ENCODE measurements around the gene ENDOU. TPM values are rescaled to one million over a fixed set of nuclear protein-coding genes. Genes with fewer than 3 reads are reported as not detected.

The ENDOU gene
- total RNA-seq, 1 donor from 2014 or later: 0.09 TPM

DNA sequence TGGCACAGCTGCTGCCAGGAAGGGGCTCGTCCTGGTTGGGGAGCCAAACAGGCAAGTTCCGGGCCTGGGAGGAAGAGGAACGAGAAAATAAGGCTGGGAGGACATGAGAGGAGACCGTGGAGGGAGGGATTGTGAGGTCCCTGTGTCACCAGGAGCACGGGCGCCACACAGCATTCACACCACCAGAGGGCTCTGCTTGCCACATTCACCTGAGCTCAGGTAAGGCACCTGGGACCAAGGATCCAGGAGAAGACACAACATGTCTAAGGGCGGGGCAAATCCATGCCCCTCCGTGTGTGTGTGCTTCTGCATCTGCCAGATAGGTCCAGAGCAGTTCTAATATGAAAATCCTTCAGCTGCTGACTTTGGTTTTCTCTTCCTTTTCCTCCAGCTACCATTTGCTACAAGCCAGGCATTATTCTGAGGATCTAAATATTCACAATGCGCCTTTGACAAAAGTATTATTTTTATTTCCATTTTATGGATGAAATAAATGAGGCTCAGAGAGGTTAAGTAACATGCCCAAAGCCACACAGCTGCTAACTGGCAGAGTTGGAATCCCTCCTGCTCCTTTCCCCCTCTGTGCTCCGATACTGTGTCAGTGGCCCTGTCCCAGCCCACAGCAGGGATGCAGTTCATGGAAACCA, 18.8 kb upstream of the ENDOU start:
- H3K36me3 Mint-ChIP-seq (ENCODE audit: low read depth): no peaks in the 10 kb centered on the region
- no peak overlapping the region for H3K4me3 Mint-ChIP-seq
- H3K9me3 Mint-ChIP-seq: no peaks in the 10 kb centered on the region
- intact Hi-C loops (cut with micrococcal nuclease): no loop called here
- no peak overlapping the region for H3K27ac Mint-ChIP-seq
- peaks cover 8% of the 10 kb centered on the region for H3K27me3 Mint-ChIP-seq
- H3K4me1 Mint-ChIP-seq: peaks cover 10% of the 10 kb centered on the region
- DNase-seq: peak; percentile 82

DNA sequence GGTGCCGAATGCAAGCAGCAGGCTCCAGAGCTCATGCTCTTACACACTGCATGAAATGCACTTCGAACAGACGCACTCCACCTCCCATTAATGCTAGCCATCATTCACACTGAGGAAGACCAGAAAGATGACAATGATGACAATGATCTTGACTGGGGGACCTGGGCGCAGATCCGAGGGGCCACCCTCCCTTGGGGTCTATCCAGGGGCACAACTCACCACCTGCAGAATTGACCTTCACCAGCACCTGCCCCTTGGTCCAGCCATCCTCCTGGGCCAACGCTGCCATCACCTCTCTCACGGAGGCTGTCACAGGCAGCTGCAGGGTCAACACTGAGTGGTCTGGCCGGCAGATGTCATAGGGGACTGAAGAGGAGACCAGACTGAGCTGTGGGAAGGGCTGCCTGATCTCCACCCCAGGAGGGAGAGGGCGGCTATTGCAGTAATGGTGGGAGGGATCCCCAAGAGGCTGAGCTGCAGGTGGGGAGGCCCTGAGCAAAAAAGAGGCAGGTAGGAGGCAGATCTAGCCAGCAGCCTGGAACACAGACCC, 18.1 kb upstream of the ENDOU start:
- intact Hi-C loops (cut with micrococcal nuclease): loop anchor here (2.0 kb wide), 1 partner anchor 15 kb away; the partner anchor contains the start of gene RAPGEF3
- no peak overlapping the region for H3K4me3 Mint-ChIP-seq
- no peak for DNase-seq
- no peaks in the 10 kb centered on the region for H3K9me3 Mint-ChIP-seq
- no peaks in the 10 kb centered on the region for H3K36me3 Mint-ChIP-seq (ENCODE audit: low read depth)
- peaks cover 6% of the 10 kb centered on the region for H3K27me3 Mint-ChIP-seq
- H3K4me1 Mint-ChIP-seq: peaks cover 10% of the 10 kb centered on the region
- H3K27ac Mint-ChIP-seq: no peak overlapping the region

DNA sequence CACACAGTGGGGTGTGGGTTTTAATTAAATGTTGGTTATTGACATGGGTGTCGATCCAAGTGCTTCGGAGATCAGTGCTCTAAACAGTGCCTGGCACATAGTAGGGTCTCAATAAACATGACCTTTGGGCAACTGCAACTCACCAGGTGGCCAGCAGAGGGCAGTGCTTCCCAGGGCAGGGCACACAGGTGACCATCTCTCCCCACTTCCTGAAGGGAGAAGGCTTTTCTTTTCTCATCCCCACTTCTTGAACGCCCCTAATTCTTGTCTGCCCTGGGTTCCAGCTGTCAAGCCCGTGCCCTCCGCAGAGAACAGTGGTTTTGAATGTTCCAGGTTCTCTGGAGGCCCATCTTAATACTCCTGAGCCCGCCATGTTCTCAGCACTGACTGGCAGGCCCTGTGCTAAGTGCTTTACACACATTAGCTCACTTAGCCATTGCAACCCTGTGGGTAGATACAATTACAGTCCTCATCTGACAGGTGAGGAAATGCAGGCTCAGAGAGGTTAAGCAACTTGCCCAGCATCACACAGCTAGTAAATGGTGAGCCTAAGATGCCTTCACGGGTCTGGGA, 17.0 kb upstream of the ENDOU start:
- Mint-ChIP-seq H3K27me3 (peaks cover 5% of the 10 kb centered on the region), H3K27ac (no peak overlapping the region), H3K9me3 (no peaks in the 10 kb centered on the region), H3K4me3 (no peak overlapping the region), H3K36me3 (ENCODE audit: low read depth) (no peaks in the 10 kb centered on the region), H3K4me1 (peaks cover 10% of the 10 kb centered on the region)
- intact Hi-C loops (cut with micrococcal nuclease): loop anchor here (1.0 to 2.0 kb wide), 5 partner anchors 16 to 96 kb away; partner anchors contain the start of gene RAPGEF3
- DNase-seq: peak; percentile 93

DNA sequence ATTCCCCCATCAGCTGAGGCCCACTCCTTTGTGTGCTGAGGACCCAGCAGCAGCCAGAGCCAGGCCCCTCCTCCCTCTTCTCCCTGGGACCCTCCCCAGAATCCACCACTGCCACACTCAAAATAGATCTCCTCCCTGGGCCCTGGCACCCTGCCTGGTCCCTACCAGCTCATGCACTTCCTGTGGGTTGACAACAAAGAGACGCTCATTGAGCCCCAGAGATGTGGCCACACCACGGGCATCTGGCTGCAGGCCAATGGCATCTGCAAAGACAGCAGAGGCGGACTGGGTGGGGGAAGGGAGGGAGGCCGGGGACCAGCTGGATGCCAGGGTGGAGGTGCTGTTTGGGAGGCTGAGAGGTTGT, 16.0 kb upstream of the ENDOU start:
- no peak overlapping the region for H3K4me3 Mint-ChIP-seq
- H3K36me3 Mint-ChIP-seq (ENCODE audit: low read depth): no peaks in the 10 kb centered on the region
- H3K27me3 Mint-ChIP-seq: peaks cover 5% of the 10 kb centered on the region
- intact Hi-C loops (cut with micrococcal nuclease): no loop called here
- peak; percentile 63 for DNase-seq
- no peaks in the 10 kb centered on the region for H3K9me3 Mint-ChIP-seq
- H3K27ac Mint-ChIP-seq: no peak overlapping the region
- peaks cover 10% of the 10 kb centered on the region for H3K4me1 Mint-ChIP-seq

DNA sequence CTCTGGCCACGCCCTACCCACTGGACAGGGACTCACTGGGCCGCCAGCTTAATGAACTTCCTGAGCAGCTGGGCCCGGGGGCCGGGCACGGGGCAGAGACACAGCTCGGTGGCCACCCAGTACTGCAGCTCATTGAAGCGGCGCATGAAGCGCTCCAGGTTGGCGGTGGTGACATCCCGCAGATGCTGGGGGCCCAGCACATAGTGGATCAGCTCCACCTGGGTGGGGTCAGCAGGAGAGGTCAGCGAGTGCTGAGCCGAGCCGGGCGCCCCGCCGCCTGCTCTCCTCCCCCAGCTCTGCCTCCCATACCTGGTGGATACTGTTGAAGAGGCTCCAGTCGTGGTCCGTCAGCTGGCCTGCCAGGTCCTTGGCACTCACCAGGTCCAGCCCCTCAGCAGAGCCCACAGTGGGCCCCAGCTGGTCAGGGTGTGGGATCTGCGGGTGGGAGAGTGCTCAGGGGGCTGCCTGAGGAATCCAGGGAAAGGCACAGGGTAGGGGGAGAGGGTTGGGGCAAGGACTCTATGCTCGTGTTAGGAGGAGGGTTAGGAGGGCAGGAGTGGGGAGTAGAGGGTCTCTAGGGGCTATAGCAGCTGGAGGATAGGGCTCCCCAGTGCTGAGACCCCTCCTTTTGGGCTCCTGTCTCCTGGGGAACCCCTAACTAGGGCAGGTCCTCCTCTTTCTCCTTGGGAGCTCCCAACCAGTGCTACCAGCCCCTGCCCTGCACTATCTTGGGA, 15.5 kb upstream of the ENDOU start:
- no peak overlapping the region for H3K27ac Mint-ChIP-seq
- no peak overlapping the region for H3K4me3 Mint-ChIP-seq
- no peaks in the 10 kb centered on the region for H3K36me3 Mint-ChIP-seq (ENCODE audit: low read depth)
- peaks cover 5% of the 10 kb centered on the region for H3K27me3 Mint-ChIP-seq
- H3K9me3 Mint-ChIP-seq: no peaks in the 10 kb centered on the region
- intact Hi-C loops (cut with micrococcal nuclease): no loop called here
- H3K4me1 Mint-ChIP-seq: peaks cover 10% of the 10 kb centered on the region
- DNase-seq: no peak

DNA sequence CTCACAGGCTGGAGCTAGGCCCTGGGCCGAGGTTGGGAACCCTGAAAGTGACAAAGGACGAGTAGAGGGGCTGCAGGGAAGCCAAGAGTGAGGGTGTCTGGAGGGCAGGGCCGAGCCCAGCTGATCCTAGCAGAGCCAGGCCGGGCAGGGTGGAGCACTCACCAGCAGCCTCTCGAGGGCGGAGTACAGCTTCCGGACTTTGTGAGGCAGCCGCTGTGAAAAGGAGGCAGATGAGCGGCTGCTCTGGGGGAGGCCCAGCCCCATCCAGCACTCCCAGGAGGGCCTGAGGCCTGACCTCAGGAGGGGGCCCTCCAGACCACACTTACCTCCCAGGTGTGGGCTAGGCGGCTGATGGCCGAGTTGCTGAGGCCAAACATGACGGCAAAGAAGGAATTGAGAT, 14.7 kb upstream of the ENDOU start:
- no peak for DNase-seq
- H3K36me3 Mint-ChIP-seq (ENCODE audit: low read depth): no peaks in the 10 kb centered on the region
- peaks cover 10% of the 10 kb centered on the region for H3K4me1 Mint-ChIP-seq
- no peak overlapping the region for H3K27ac Mint-ChIP-seq
- peaks cover 4% of the 10 kb centered on the region for H3K27me3 Mint-ChIP-seq
- H3K9me3 Mint-ChIP-seq: no peaks in the 10 kb centered on the region
- intact Hi-C loops (cut with micrococcal nuclease): no loop called here
- H3K4me3 Mint-ChIP-seq: no peak overlapping the region

DNA sequence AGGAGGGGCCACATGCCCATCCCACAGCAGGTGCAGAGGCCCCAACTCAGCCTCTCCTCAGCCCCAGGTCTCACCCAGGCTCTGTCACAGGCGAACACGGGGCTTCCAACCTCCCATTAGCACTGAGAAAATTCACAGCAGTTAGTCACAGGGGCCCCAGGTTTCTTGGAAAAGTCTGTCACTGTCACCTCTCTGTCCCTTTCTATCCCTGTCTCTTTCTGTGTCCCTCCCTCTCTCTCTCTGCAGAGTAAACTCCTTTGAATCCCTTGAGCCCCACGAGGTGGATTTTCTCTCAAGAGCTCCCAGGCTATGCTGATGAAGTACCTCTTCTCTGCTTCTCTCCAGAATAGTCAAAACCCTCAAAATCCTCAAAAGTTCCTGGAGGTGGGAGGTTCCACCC, 14.0 kb upstream of the ENDOU start:
- intact Hi-C loops (cut with micrococcal nuclease): no loop called here
- DNase-seq: no peak
- Mint-ChIP-seq H3K9me3 (no peaks in the 10 kb centered on the region), H3K4me1 (peaks cover 10% of the 10 kb centered on the region), H3K4me3 (no peak overlapping the region), H3K27ac (no peak overlapping the region), H3K36me3 (ENCODE audit: low read depth) (no peaks in the 10 kb centered on the region), H3K27me3 (no peaks in the 10 kb centered on the region)

DNA sequence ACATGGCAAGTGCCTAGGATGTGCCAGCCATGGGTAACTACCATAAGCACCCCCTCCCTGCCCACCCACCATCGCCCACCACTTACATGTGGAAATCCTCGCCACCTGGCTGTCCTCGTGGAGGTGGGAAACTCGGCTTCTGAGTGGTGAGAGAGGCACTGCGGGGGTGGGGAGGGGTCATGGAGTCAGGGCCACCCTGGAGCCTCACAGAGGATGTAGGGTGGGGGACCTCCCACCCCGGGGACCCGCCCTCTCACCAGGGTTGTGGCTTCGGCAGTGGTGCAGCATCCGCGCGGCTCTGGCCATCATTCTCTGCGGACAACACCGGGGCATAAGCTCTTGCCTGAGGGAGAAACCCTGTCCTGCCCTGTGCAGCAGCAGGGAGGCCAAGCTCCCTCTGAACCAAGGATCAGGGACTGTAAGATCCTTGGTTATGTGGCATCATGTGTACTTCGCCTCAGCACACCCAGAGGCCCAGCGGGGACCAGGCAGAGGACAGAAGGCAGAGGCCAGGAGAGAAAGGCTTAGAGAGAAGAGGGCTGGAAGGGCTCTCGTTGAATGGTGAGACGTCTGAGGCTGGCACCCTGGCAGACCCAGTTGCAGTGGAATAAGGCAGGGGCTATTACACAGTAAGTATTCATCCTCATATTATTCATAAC, 12.8 kb upstream of the ENDOU start:
- H3K36me3 Mint-ChIP-seq (ENCODE audit: low read depth): no peaks in the 10 kb centered on the region
- H3K9me3 Mint-ChIP-seq: no peaks in the 10 kb centered on the region
- intact Hi-C loops (cut with micrococcal nuclease): no loop called here
- no peak overlapping the region for H3K4me3 Mint-ChIP-seq
- DNase-seq: no peak
- no peak overlapping the region for H3K27ac Mint-ChIP-seq
- H3K4me1 Mint-ChIP-seq: peaks cover 10% of the 10 kb centered on the region
- H3K27me3 Mint-ChIP-seq: no peaks in the 10 kb centered on the region

DNA sequence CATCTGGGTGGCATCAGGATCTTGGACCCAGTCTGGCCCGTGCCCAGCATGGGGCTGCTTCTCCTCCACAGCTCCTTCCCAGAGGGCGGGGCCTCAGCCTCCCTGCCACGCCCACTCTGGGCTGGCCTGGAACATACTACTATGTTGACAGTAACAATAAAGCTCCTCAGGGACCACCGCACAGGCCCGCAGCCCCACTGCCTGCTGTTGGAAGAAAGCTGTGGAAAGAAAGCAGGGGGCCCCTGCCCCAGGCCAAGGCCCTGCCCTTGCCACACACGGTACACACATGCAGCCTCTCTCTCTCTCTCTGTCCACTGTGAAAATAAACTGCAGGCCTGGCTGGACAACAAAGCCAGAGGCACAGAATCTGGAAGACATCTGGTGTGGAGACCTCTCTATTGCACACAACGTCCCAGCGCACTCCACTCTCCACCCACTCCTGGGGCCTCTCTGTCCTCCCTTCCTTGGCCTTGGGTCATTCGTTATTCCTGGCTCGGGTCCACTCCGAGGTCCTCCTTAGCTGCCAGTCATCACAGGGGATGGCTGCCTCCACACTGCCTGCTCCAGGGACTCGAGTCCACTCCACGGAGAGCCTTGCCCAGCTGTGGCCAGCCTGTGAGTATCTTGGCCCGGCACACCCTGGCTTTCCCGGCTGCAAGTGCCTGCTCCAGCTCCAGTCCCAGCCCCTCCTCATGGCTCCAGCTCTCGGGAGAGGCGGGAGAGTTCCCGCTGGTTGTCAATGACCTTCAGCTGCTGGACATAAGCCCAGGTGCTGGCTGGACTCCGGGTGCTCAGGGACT, 11.8 kb upstream of the ENDOU start:
- DNase-seq: no peak
- H3K27me3 Mint-ChIP-seq: no peaks in the 10 kb centered on the region
- no peak overlapping the region for H3K27ac Mint-ChIP-seq
- H3K4me3 Mint-ChIP-seq: no peak overlapping the region
- H3K9me3 Mint-ChIP-seq: no peaks in the 10 kb centered on the region
- H3K36me3 Mint-ChIP-seq (ENCODE audit: low read depth): no peaks in the 10 kb centered on the region
- intact Hi-C loops (cut with micrococcal nuclease): no loop called here
- H3K4me1 Mint-ChIP-seq: peaks cover 6% of the 10 kb centered on the region

DNA sequence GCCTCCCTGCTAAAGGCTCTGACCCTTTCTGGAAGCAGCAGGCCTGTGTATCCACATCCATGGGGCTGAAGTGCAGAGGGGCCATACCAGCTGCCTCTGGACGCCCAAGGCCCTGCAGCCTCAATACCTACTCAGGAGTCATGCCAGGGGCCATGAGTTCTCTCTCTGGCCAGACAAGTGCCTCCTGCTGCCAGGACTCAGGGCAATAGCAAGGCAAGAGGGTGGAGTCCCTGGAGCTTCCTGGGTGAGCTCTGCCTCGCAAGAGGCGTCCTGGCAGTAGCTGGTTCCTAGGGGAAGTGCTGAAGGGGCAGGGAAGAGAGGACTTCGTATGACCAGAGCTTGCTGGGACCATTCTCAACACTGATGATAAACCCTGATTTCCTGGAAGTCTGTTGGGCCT, 10.9 kb upstream of the ENDOU start:
- no peak overlapping the region for H3K4me3 Mint-ChIP-seq
- no peaks in the 10 kb centered on the region for H3K27me3 Mint-ChIP-seq
- no peaks in the 10 kb centered on the region for H3K36me3 Mint-ChIP-seq (ENCODE audit: low read depth)
- intact Hi-C loops (cut with micrococcal nuclease): no loop called here
- peaks cover 3% of the 10 kb centered on the region for H3K4me1 Mint-ChIP-seq
- H3K9me3 Mint-ChIP-seq: no peaks in the 10 kb centered on the region
- H3K27ac Mint-ChIP-seq: no peak overlapping the region
- no peak for DNase-seq

DNA sequence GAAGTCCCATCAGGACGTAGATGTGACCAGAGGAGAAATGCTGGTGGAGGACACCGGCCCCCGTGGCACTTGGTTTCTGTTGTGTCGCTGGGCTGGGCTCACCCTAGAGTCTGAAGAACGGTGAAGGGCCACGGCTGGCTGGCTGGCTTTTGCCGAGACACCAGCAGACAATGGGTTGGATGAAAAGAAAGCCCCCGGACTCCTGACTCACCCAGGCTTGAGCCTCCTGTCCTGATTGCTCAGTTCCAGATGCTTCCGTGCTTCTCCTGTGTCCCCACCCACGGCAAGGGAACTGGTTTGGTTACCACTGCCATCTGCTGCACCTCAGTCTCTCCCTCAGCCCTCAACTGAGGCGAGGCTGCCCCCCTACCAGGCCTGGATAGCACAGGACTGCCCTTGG, 10.4 kb upstream of the ENDOU start:
- Mint-ChIP-seq H3K27me3 (no peaks in the 10 kb centered on the region), H3K27ac (no peak overlapping the region), H3K36me3 (ENCODE audit: low read depth) (no peaks in the 10 kb centered on the region), H3K4me1 (peaks cover 2% of the 10 kb centered on the region), H3K4me3 (no peak overlapping the region), H3K9me3 (no peaks in the 10 kb centered on the region)
- no peak for DNase-seq
- intact Hi-C loops (cut with micrococcal nuclease): no loop called here

DNA sequence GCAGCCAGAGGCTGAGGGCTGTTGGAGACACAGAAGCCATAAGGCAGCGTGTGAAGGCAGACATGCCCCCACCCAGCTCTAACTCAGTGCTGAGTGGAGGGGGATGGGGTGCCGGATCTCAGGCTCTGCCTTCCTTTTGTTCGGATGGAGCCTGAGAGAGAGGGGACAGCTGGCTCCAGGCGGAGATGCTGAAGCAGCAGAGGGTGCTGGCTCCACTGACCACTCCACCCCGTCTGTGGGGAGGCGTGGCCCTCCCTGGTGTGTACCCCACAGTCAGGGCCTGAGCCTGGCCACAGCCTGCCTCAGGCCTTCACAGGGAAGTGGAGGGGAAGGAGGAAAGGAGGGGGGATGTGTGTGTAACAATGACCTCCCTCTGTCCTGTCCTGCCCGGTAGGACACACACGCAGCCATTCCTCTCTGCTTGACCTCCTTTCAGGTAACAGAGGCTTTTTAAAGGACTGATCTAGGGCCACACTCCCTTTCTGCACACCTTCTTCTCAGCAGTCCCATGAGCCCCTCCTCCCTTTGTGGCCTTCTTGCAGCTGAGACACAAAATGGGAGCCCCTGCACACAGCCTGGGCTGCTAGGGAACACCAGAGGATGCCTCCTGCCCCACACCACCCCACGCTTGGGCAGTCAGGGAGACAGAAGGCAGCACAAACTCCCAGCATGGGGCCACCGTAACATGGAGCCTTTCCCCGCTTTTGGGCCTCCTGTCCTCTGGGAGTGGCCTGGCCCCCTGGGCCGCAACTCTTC, 9.6 kb upstream of the ENDOU start:
- peaks cover 2% of the 10 kb centered on the region for H3K4me1 Mint-ChIP-seq
- H3K36me3 Mint-ChIP-seq (ENCODE audit: low read depth): no peaks in the 10 kb centered on the region
- intact Hi-C loops (cut with micrococcal nuclease): no loop called here
- no peaks in the 10 kb centered on the region for H3K9me3 Mint-ChIP-seq
- DNase-seq: no peak
- H3K27me3 Mint-ChIP-seq: no peaks in the 10 kb centered on the region
- no peak overlapping the region for H3K27ac Mint-ChIP-seq
- no peak overlapping the region for H3K4me3 Mint-ChIP-seq

DNA sequence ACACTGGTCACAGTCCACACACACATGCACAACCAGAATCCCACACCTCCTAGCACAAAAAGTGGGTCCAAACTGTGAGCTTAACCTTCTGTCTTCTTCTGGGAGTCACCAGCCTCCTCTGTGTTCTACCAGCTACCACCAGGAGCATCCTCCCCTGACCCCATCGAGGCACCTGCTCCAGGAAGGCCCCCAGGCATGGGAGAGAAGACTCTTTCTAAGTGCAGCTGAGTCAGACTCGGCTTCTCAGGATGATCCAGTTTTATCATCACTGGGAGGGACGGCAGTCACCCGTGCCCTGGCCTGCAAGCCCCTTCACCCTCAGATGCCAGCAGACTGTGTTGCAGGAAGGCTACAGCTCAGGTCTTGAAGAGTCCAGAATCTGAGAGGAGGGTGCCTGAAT, 7.9 kb upstream of the ENDOU start:
- no peak overlapping the region for H3K4me3 Mint-ChIP-seq
- no peaks in the 10 kb centered on the region for H3K4me1 Mint-ChIP-seq

More for the DNA sequence above, 7.9 kb upstream of the ENDOU start:
- Mint-ChIP-seq H3K27me3 (no peaks in the 10 kb centered on the region), H3K36me3 (ENCODE audit: low read depth) (no peaks in the 10 kb centered on the region), H3K27ac (no peak overlapping the region), H3K9me3 (no peaks in the 10 kb centered on the region)
- DNase-seq: no peak
- intact Hi-C loops (cut with micrococcal nuclease): no loop called here

Measured in activated CD4-positive, alpha-beta T cell treated with anti-CD3 and anti-CD28 coated beads, Interleukin-2, amount 10 ng/mL, durations not matched to agents 24 days and 14 days (primary cell).